ENCODE data around the gene GALNT7.
"Not testable (repeated sequence)": the region's sequence is repeated elsewhere in the genome, so short reads cannot be mapped to it uniquely, and the experiment has no call there.

GALNT7 gene

DNA sequence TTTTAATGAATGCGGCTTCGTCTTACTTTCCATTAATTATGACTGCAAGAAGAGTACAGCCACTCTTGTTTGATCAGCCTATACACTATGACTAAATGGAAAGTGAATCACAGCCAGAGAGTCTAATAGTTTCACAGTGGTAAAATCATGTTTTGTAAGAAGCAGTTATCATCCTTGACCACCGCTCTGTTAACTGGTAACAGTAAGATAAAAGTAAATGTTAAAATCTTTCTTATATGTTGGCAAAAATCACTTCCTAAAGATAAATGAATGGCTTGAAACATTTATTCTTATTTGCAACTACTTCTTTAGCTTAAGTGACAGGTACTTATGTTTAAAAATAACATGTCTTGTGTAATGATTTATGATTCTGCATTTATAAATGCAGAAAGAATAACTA lies 13.2 kb downstream of the GALNT7 start:
- Histone ChIP-seq H3K9me3 (ENCODE audit: control insufficient read depth, low read length) (no peaks in the 10 kb centered on the region), H3K4me1 (peaks cover 4% of the 10 kb centered on the region), H2AFZ (no peak overlapping the region), H3K27ac (no peak overlapping the region), H3K36me3 (ENCODE audit: control insufficient read depth, insufficient read depth, low read length) (no peaks in the 10 kb centered on the region), H3K27me3 (ENCODE audit: control insufficient read depth, insufficient read depth, low read length) (no peaks in the 10 kb centered on the region), H3K4me2 (ENCODE audit: low read length) (no peak overlapping the region), H3K9ac (no peak overlapping the region), H3K79me2 (peaks cover 2% of the 10 kb centered on the region), H3K4me3 (ENCODE audit: low read depth, low read length) (no peak overlapping the region)
- TF ChIP-seq, protein P1, sequence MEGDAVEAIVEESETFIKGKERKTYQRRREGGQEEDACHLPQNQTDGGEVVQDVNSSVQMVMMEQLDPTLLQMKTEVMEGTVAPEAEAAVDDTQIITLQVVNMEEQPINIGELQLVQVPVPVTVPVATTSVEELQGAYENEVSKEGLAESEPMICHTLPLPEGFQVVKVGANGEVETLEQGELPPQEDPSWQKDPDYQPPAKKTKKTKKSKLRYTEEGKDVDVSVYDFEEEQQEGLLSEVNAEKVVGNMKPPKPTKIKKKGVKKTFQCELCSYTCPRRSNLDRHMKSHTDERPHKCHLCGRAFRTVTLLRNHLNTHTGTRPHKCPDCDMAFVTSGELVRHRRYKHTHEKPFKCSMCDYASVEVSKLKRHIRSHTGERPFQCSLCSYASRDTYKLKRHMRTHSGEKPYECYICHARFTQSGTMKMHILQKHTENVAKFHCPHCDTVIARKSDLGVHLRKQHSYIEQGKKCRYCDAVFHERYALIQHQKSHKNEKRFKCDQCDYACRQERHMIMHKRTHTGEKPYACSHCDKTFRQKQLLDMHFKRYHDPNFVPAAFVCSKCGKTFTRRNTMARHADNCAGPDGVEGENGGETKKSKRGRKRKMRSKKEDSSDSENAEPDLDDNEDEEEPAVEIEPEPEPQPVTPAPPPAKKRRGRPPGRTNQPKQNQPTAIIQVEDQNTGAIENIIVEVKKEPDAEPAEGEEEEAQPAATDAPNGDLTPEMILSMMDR (IDR thresholded peaks at IDR 0.05): no peak

DNA sequence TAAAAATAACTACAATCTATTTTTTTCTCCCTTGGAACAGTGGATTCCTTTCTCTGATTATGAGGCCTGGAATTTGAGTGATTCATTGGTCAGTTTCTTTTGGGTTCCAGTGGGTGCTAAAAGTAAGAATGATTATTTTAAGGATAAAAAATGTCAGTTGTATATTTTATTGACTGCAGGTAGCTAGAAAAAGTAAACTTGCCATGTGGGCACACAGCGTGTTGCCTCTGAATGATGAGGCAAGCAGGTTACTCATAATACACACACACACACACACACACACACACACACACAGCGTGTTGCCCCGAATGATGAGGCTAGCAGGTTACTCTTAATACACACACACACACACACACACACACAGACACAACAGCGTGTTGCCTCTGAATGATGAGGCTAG lies 13.8 kb downstream of the GALNT7 start:
- no peaks in the 10 kb centered on the region for H3K36me3 ChIP-seq (ENCODE audit: control insufficient read depth, insufficient read depth, low read length)
- H3K79me2 ChIP-seq: peaks cover 2% of the 10 kb centered on the region
- no peak overlapping the region for H3K27ac ChIP-seq
- peaks cover 4% of the 10 kb centered on the region for H3K4me1 ChIP-seq
- H3K4me2 ChIP-seq (ENCODE audit: low read length): no peak overlapping the region
- TF ChIP-seq, protein P1 (IDR thresholded peaks at IDR 0.05): no peak
- H3K27me3 ChIP-seq (ENCODE audit: control insufficient read depth, insufficient read depth, low read length): no peaks in the 10 kb centered on the region
- no peak overlapping the region for H3K9ac ChIP-seq
- H2AFZ ChIP-seq: no peak overlapping the region
- H3K9me3 ChIP-seq (ENCODE audit: control insufficient read depth, low read length): no peaks in the 10 kb centered on the region
- H3K4me3 ChIP-seq (ENCODE audit: low read depth, low read length): no peak overlapping the region

DNA sequence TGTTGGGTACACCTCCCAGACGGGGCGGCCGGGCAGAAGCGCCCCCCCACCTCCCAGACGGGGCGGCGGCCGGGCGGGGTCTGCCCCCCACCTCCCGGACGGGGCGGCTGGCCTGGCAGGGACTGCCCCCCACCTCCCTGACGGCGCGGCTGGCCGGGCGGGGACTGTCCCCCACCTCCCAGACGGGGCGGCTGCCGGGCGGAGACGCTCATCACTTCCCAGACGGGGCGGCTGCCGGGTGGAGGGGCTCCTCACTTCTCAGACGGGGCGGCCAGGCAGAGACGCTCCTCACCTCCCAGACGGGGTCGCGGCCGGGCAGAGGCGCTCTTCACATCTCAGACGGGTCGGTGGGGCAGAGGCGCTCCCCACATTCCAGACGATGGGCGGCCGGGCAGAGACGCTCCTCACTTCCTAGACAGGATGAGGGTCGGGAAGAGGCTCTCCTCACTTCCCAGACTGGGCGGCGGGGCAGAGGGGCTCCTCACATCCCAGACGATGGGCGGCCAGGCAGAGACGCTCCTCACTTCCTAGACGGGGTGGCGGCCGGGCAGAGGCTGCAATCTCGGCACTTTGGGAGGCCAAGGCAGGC lies 15.1 kb downstream of the GALNT7 start:
- H3K79me2 ChIP-seq; H2AFZ ChIP-seq; H3K27me3 ChIP-seq (ENCODE audit: control insufficient read depth, insufficient read depth, low read length); H3K27ac ChIP-seq; H3K36me3 ChIP-seq (ENCODE audit: control insufficient read depth, insufficient read depth, low read length); H3K4me1 ChIP-seq; H3K9me3 ChIP-seq (ENCODE audit: control insufficient read depth, low read length); H3K9ac ChIP-seq; H3K4me2 ChIP-seq (ENCODE audit: low read length); H3K4me3 ChIP-seq (ENCODE audit: low read depth, low read length): not testable (repeated sequence)

DNA sequence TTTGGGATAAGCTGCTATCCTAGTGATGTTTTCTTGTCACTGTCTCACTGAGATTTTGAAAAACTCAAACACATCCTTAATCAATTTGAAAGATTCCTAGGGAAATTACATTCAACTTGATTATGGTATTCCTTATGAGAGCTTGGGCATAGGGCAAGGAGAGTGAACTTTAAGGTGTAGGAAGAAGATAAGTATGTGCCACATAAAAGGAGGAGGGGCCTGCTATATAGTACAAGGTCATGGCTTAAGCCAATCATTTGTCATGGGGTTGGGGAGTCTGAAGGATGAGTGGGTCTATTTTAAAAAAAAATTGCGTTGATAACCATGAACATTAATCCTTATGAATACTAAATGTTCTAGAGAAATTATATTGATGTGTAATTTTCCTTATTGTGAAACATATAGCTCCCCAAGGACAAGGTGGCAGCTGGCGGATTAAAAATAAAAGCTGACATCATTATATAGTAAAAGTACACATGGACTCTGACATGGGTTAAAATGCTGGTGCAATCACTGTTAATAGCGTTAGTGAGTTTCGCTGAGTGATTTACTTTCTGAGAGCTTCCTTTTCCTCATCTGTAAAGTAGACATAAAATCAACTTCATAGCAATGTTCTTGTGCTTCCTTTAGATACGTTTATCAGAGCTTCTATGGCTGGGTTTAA lies 17.4 kb downstream of the GALNT7 start:
- Histone ChIP-seq H3K27ac (no peak overlapping the region), H3K4me2 (ENCODE audit: low read length) (no peak overlapping the region), H3K9ac (no peak overlapping the region), H2AFZ (no peak overlapping the region), H3K79me2 (no peaks in the 10 kb centered on the region), H3K9me3 (ENCODE audit: control insufficient read depth, low read length) (no peaks in the 10 kb centered on the region), H3K4me3 (ENCODE audit: low read depth, low read length) (no peak overlapping the region), H3K36me3 (ENCODE audit: control insufficient read depth, insufficient read depth, low read length) (no peaks in the 10 kb centered on the region), H3K27me3 (ENCODE audit: control insufficient read depth, insufficient read depth, low read length) (no peaks in the 10 kb centered on the region), H3K4me1 (peaks cover 6% of the 10 kb centered on the region)
- TF ChIP-seq, protein P1 (IDR thresholded peaks at IDR 0.05): no peak

DNA sequence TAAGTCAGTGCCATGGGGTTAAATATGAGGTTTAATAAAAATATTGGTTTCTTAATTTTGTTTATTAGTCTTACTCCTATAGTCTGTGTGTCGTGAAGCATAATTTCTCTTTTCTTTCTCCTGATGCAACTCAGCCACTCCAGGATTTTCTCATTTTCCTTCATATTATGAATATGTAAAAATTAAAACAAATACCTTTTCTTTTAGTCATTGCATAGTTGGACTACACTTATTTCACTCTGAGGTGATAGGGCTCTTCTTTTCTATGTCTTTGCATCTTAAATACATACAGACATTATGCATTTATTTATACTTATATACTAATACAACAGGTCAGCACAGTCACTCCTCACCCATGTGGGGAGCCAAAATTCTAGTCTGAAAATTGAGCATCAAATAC lies 19.1 kb downstream of the GALNT7 start:
- no peak overlapping the region for H3K27ac ChIP-seq
- no peak overlapping the region for H2AFZ ChIP-seq
- no peaks in the 10 kb centered on the region for H3K9me3 ChIP-seq (ENCODE audit: control insufficient read depth, low read length)
- H3K9ac ChIP-seq: no peak overlapping the region
- no peak overlapping the region for H3K4me2 ChIP-seq (ENCODE audit: low read length)
- H3K79me2 ChIP-seq: no peaks in the 10 kb centered on the region
- H3K4me3 ChIP-seq (ENCODE audit: low read depth, low read length): no peak overlapping the region
- H3K27me3 ChIP-seq (ENCODE audit: control insufficient read depth, insufficient read depth, low read length): no peaks in the 10 kb centered on the region
- TF ChIP-seq, protein P1 (IDR thresholded peaks at IDR 0.05): no peak
- peaks cover 12% of the 10 kb centered on the region for H3K4me1 ChIP-seq
- H3K36me3 ChIP-seq (ENCODE audit: control insufficient read depth, insufficient read depth, low read length): no peaks in the 10 kb centered on the region

Measured in parathyroid adenoma (tissue), 2 donors.